ENCODE data around the gene OR2C1.

GRCh38 chr16:3356118-3356517 lies 429 bp downstream of the OR2C1 start:
- TF ChIP-seq CTCF (IDR thresholded peaks at IDR 0.05; ENCODE audit: borderline replicate concordance, extremely low read depth, low read length, poor library complexity, severe bottlenecking) = no peak
- no peak for TF ChIP-seq EZH2 (IDR thresholded peaks at IDR 0.05; ENCODE audit: borderline replicate concordance, low read depth, low read length, severe bottlenecking)

Data from DND-41 (cell line).